K562 (cell line): Measurements from ENCODE around the gene SMAD5. TPM values are rescaled to one million over a fixed set of nuclear protein-coding genes. Genes with fewer than 3 reads are reported as not detected.

Source experiments
- ATAC-seq: fragments of 200-7000 bp; cut with Tn5 transposase; 3 replicates; pipeline ENCODE4 v1.9.1; 2020; ENCODE audit warnings: moderate library complexity
- BruUV-seq: library from RNA; stranded (reverse); fragments of 400-500 nt; replicated peaks from 2 replicates; lab custom pipeline; 2021; lab: Mats Ljungman, UMichigan
- CTCF ChIA-PET: fragments of 300-600 bp; formaldehyde crosslinking; extraction: SDS; loops from one replicate; lab custom pipeline; 2021; ENCODE audit warnings: low intra/inter-chr PET ratio; lab: Yijun Ruan, JAX
- POLR2A ChIA-PET: fragments of 300-600, 350-650 bp; sonication (Branson Sonifier 250); formaldehyde crosslinking; extraction: SDS; loops from one replicate; lab custom pipeline; 2021; ENCODE audit warnings: antibody characterized with exemption, inconsistent platforms; lab: Yijun Ruan, JAX
- DNase-seq, 4 experiments: peaks; one replicate each; pipeline versions ENCODE4 v3.0.0 to v3.0.0-alpha.2; 2011 to 2018; ENCODE audit warnings: low spot score in 3 of 4, mixed read lengths in 3 of 4; ENCODE audit errors: extremely low read depth in 1 of 4
- FAIRE-seq: peaks from 2 replicates; lab custom pipeline; 2011; peaks lifted over from hg19 to GRCh38; lab: Jason Lieb, UNC
- H2AFZ ChIP-seq: 2 replicates; pipeline ENCODE4 v1.6.0; 2011; ENCODE audit warnings: low read depth, low read length, control low read depth, inconsistent platforms
- H3K27ac ChIP-seq: fragments of 200-600 bp; 3 replicates; pipeline ENCODE4 v1.8.0; 2011; ENCODE audit warnings: low read depth, mild to moderate bottlenecking, control low read depth, inconsistent platforms, low read length, moderate library complexity, mixed read lengths; ENCODE audit errors: extremely low read depth
- H3K27me3 ChIP-seq, 2 experiments: fragments of 300-600 bp in 1 of 2; 2 replicates in 1 of 2; 3 replicates in 1 of 2; pipeline versions ENCODE4 v1.6.0 to v1.8.0; 2011; ENCODE audit warnings: inconsistent platforms in 2 of 2, low read length in 2 of 2, mild to moderate bottlenecking in 1 of 2, mixed read lengths in 1 of 2, moderate library complexity in 1 of 2; ENCODE audit not compliant: control insufficient read depth in 2 of 2, insufficient read depth in 2 of 2
- H3K36me3 ChIP-seq: fragments of 300-600 bp; 3 replicates; pipeline ENCODE4 v1.8.0; 2011; ENCODE audit warnings: mild to moderate bottlenecking, low read length, inconsistent platforms; ENCODE audit not compliant: control insufficient read depth, insufficient read depth
- H3K4me1 ChIP-seq, 2 experiments: fragments of 200-600 bp in 1 of 2; replicated peaks in 1 of 2; 2 replicates in 1 of 2; 3 replicates in 1 of 2; pipeline versions ENCODE4 v1.5.1 to v1.8.0; 2011; ENCODE audit warnings: inconsistent platforms in 2 of 2, low read length in 2 of 2, mild to moderate bottlenecking in 1 of 2, mixed read lengths in 1 of 2, moderate library complexity in 1 of 2; ENCODE audit not compliant: control insufficient read depth in 2 of 2, insufficient read depth in 2 of 2
- H3K4me2 ChIP-seq: 2 replicates; pipeline ENCODE4 v1.6.1; 2011; ENCODE audit warnings: low read length, control low read depth, inconsistent platforms, mixed read lengths; ENCODE audit not compliant: insufficient read depth
- H3K4me3 ChIP-seq: fragments of 200-600 bp; sonication (generic), shearing (Covaris generic); 2 replicates; pipeline ENCODE4 v1.5.1; 2016; ENCODE audit warnings: control low read depth, inconsistent platforms
- H3K79me2 ChIP-seq: fragments of 200-600 bp; 3 replicates; pipeline ENCODE4 v1.8.0; 2011; ENCODE audit warnings: low read length, inconsistent platforms; ENCODE audit not compliant: control insufficient read depth, insufficient read depth
- H3K9ac ChIP-seq, 2 experiments: 2 replicates each; pipeline versions ENCODE4 v1.6.0 to v1.6.1; 2011; ENCODE audit warnings: low read depth in 2 of 2, low read length in 2 of 2, control low read depth in 1 of 2, inconsistent platforms in 1 of 2, mild to moderate bottlenecking in 1 of 2, mixed read lengths in 1 of 2; ENCODE audit not compliant: insufficient read depth in 1 of 2
- H3K9me1 ChIP-seq: one replicate; pipeline ENCODE4 v1.6.0; 2011; ENCODE audit warnings: inconsistent platforms, mild to moderate bottlenecking, low read length, moderate library complexity; ENCODE audit not compliant: control insufficient read depth, insufficient read depth
- H3K9me3 ChIP-seq: replicated peaks from 2 replicates; pipeline ENCODE4 v1.5.1; 2011; ENCODE audit warnings: low read depth, low read length, inconsistent platforms; ENCODE audit not compliant: control insufficient read depth, insufficient read depth
- H4K20me1 ChIP-seq: replicated peaks from 2 replicates; pipeline ENCODE4 v1.6.1; 2011; ENCODE audit warnings: low read length, inconsistent platforms, mixed read lengths; ENCODE audit not compliant: control insufficient read depth, insufficient read depth
- ARID3A ChIP-seq: IDR thresholded peaks from 2 replicates; pipeline ENCODE4 v1.6.1; 2012; ENCODE audit warnings: low read depth, low read length, improper control_type of control experiment, borderline replicate concordance
- CLOCK ChIP-seq: fragments of 250-450 bp; sonication (Bioruptor Pico); IDR thresholded peaks from 2 replicates; pipeline ENCODE4 v1.4.0; 2020; ENCODE audit warnings: mild to moderate bottlenecking, moderate library complexity, borderline replicate concordance
- CXXC5 ChIP-seq: fragments of 250-450 bp; sonication (Bioruptor Pico); IDR thresholded peaks from 2 replicates; pipeline ENCODE4 v1.8.0; 2022; ENCODE audit warnings: inconsistent platforms, mild to moderate bottlenecking, moderate library complexity
- ESRRB ChIP-seq: fragments of 250-450 bp; sonication (Bioruptor Pico); IDR thresholded peaks from 2 replicates; pipeline ENCODE4 v1.5.0; 2020; ENCODE audit warnings: mild to moderate bottlenecking, moderate library complexity, borderline replicate concordance
- HIVEP1 ChIP-seq: fragments of 250-450 bp; sonication (Bioruptor Pico); IDR thresholded peaks from 2 replicates; pipeline ENCODE4 v1.4.0; 2020; ENCODE audit warnings: mild to moderate bottlenecking
- KLF1 ChIP-seq: fragments of 450-650 bp; IDR thresholded peaks from 2 replicates; pipeline ENCODE4 v1.6.1; 2016; ENCODE audit warnings: missing genetic modification characterization, missing compliant biosample characterization
- MEIS2 ChIP-seq: fragments of 450-650 bp; IDR thresholded peaks from 2 replicates; pipeline ENCODE4 v1.6.1; 2014; ENCODE audit warnings: mild to moderate bottlenecking; ENCODE audit not compliant: partially characterized antibody
- MXI1 ChIP-seq: IDR thresholded peaks from 2 replicates; pipeline ENCODE4 v1.6.1; 2011; ENCODE audit warnings: low read depth, mild to moderate bottlenecking, improper control_type of control experiment, low read length
- POLR2H ChIP-seq: IDR thresholded peaks from 2 replicates; pipeline ENCODE4 v1.6.1; 2016; ENCODE audit warnings: missing genetic modification characterization, low read depth, mild to moderate bottlenecking, control low read depth, missing compliant biosample characterization, moderate library complexity
- POU5F1 ChIP-seq: fragments of 150-350 bp; IDR thresholded peaks from 2 replicates; pipeline ENCODE4 v1.6.1; 2014; ENCODE audit warnings: borderline replicate concordance, low read length, low read depth, mild to moderate bottlenecking; ENCODE audit not compliant: partially characterized antibody
- SIX5 ChIP-seq, 2 experiments: IDR thresholded peaks; 2 replicates each; pipeline ENCODE4 v1.6.1; 2011; ENCODE audit warnings: low read length in 2 of 2, borderline replicate concordance in 1 of 2, low read depth in 1 of 2, mild to moderate bottlenecking in 1 of 2, moderate library complexity in 1 of 2; ENCODE audit not compliant: insufficient read depth in 1 of 2
- SP1 ChIP-seq: sonication (generic); formaldehyde crosslinking; IDR thresholded peaks from 2 replicates; pipeline ENCODE4 v1.8.1; 2022; ENCODE audit warnings: mild to moderate bottlenecking, missing genetic modification reagents
- ZEB2 ChIP-seq: fragments of 450-650 bp; IDR thresholded peaks from 2 replicates; pipeline ENCODE4 v1.6.1; 2016
- ZNF124 ChIP-seq: sonication (generic); formaldehyde crosslinking; IDR thresholded peaks from 2 replicates; pipeline ENCODE4 v1.8.1; 2022; ENCODE audit warnings: missing genetic modification reagents
- ZNF3 ChIP-seq: fragments of 250-450 bp; sonication (Bioruptor Pico); IDR thresholded peaks from 2 replicates; pipeline ENCODE4 v1.5.0; 2021; ENCODE audit warnings: mild to moderate bottlenecking, moderate library complexity
- ZNF655 ChIP-seq: fragments of 250-450 bp; sonication (Bioruptor Pico); IDR thresholded peaks from 2 replicates; pipeline ENCODE4 v1.5.0; 2021
- ZNF766 ChIP-seq: fragments of 200-800 bp; sonication (Bioruptor generic); conservative IDR thresholded peaks from 2 replicates; pipeline ENCODE4 v1.6.1; 2016; ENCODE audit warnings: missing genetic modification characterization, missing compliant biosample characterization
- ZNF778 ChIP-seq: fragments of 450-650 bp; formaldehyde crosslinking; IDR thresholded peaks from 2 replicates; pipeline ENCODE4 v1.4.0; 2020; ENCODE audit warnings: mild to moderate bottlenecking, moderate library complexity
- WGBS: fragments of 100-300 bp; shearing (Covaris generic); methylation state at CpG from one replicate; pipeline ENCODE4 v1.1.6; 2016; ENCODE audit warnings: low coverage, mixed read lengths; ENCODE audit not compliant: insufficient coverage; ENCODE audit errors: missing lambda C conversion rate; 5-methylcytosine and 5-hydroxymethylcytosine counted together
- in situ Hi-C: fragments of 300-500 bp; cut with MboI; formaldehyde crosslinking; loops from 4 replicates; pipeline ENCODE4 v1.15.0; 2018; ENCODE audit warnings: inconsistent platforms, mixed read lengths
- intact Hi-C: fragments of 100-400 bp; cut with micrococcal nuclease; formaldehyde crosslinking; loops from 2 replicates; pipeline ENCODE4 v1.14.2; 2022
- polyA plus RNA-seq, 8 experiments: library from polyadenylated mRNA; depleted of rRNA in 4 of 8; stranded (reverse) in 5 of 8; unstranded in 3 of 8; fragments of >200 nt; fragmentation: Nextera tagmentation in 2 of 8; fragmentation: Illumina TruSeq in 1 of 8; extraction: Ambion mirVana in 2 of 8; extraction: Trizol in 1 of 8; gene quantifications; 2 replicates each; pipeline versions ENCODE4 v1.2.1 to v1.2.3, GENCODE V29; 2011 to 2014; ENCODE audit warnings: inconsistent platforms in 1 of 8, missing spikeins in 1 of 8
- total RNA-seq, 7 experiments: library from RNA; depleted of rRNA in 6 of 7; stranded (reverse); fragments of >200 nt in 6 of 7; fragmentation: Illumina TruSeq in 2 of 7; extraction: Trizol in 2 of 7; gene quantifications; 2 replicates each; pipeline versions ENCODE4 v1.2.1 to v1.2.3, GENCODE V29; 2011 to 2021; ENCODE audit warnings: low replicate concordance in 1 of 7

The SMAD5 gene
- total and polyA plus RNA-seq, 9 of the 15 experiments (the other 6 are each of a cell fraction or from before 2014, with no cell fraction given), result 12.4 to 53.9 (median 20.3) TPM

DNA sequence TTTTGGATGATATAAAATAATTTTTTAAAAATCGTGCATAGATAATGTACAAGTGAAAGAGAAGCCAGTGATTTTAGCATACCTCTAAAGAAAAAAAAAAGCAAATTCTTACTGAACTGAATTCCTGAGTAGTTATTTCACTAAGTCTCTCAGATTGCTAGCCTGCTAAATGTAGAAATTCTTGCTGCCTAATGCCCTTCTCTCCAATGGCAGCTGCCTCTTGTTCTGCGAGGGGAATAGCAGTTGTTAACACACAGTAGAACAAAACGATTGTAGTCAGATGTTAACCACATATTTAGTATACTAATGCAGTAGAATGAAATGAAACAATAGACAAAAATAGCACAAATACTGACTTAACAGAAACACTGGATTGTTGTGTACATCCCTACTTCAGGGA lies 26.8 kb downstream of the SMAD5 start:
- 48% methylated on average over 3 of the region's 3 CpGs for WGBS
- no peak for ATAC-seq
- H2AFZ ChIP-seq, result no peak overlapping the region
- CTCF ChIA-PET, result interaction anchor here (0.6 kb wide), 1 partner anchor 15 kb away, joined by 5 read pairs; no protein-coding TSS in a partner anchor
- intact Hi-C loops (no loop called here), in situ Hi-C loops (no loop called here)
- POLR2A ChIA-PET, result no interaction called here
- H3K36me3 ChIP-seq, result peaks cover 68% of the 10 kb centered on the region
- no peak for FAIRE-seq
- H3K4me3 ChIP-seq, result no peak overlapping the region
- no peaks in the 10 kb centered on the region for H3K9me3 ChIP-seq
- H3K9me1 ChIP-seq, result no peaks in the 10 kb centered on the region
- H3K9ac ChIP-seq, result no peak overlapping the region
- DNase-seq, result no peak
- H3K4me2 ChIP-seq, result no peak overlapping the region
- H3K79me2 ChIP-seq, result peaks cover 53% of the 10 kb centered on the region
- H3K4me1 ChIP-seq, result peaks cover 0 to 12% of the 10 kb centered on the region in 2 experiments; a peak in 2 of 5 replicates
- BruUV-seq, result no TSS peak
- no peaks in the 10 kb centered on the region for H3K27me3 ChIP-seq
- no peaks in the 10 kb centered on the region for H4K20me1 ChIP-seq
- H3K27ac ChIP-seq, result no peak overlapping the region
- no peak for TF ChIP-seq ZEB2
- no peak for TF ChIP-seq ZNF655 (CRISPR knock-in tag)
- TF ChIP-seq SP1 (CRISPR knock-in tag), result no peak
- no peak for TF ChIP-seq HIVEP1 (CRISPR knock-in tag)
- no peak for TF ChIP-seq SIX5 (IDR thresholded peaks at IDR 0.05; ENCODE audit: borderline replicate concordance in 1 of 2, insufficient read depth in 1 of 2, low read depth in 1 of 2, low read length in 2 of 2)
- TF ChIP-seq MEIS2, result no peak
- TF ChIP-seq CLOCK (CRISPR knock-in tag), result no peak
- TF ChIP-seq ZNF766 (CRISPR knock-in tag), result no peak
- TF ChIP-seq POLR2H (tag), result no peak
- TF ChIP-seq KLF1 (tag), result no peak
- no peak for TF ChIP-seq POU5F1
- TF ChIP-seq MXI1, result no peak
- no peak for TF ChIP-seq ARID3A
- TF ChIP-seq CXXC5 (CRISPR knock-in tag), result no peak
- no peak for TF ChIP-seq ZNF124 (CRISPR knock-in tag)
- no peak for TF ChIP-seq ESRRB (CRISPR knock-in tag)
- no peak for TF ChIP-seq ZNF778 (CRISPR knock-in tag)
- TF ChIP-seq ZNF3, result no peak
